ENCODE results near the gene SLC38A7.

SLC38A7 gene

DNA sequence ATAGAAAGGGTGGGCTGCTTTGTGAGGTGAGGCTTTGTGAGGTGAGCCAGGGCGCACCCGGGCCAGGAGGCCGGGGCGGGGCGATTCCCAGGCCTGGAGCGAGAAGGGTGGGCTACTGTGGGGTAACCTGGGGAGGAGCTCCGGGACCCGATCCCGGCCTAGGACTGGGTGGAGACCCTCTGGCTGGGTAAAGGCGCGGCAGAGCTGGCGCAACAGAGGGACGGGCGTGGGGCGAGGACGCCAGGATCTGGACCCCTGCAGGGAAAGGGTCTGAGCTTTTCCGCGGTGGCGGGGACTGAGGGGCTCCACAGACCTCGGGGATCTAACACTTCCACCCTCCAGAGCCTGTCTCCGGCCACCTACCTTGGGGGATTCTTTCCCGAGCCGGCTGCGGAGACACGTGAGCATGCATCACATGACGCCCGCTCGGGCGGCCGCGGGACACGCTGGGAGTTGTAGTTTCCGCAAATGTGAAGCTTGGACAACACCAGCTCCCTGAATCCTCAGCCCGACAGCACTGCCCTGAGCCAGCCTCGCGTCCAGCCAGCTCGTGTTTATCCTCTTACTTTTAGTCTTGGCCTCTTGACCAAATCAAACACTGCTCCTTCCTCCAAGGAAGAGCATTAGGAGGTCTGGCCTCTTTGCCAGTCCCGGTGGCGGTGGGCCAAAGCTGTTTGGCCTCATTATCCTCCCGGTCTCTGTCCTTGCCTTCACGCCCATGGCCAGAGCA is at the start of gene SLC38A7:
SLC38A7 (minus strand) TSS at position 417 of the 730 bp plus-strand sequence. CDS start 4,644 bp downstream, outside the sequence.
- H3K4me3 ChIP-seq (ENCODE audit: low read length) = peak within 1 kb of the TSS; percentile 99
- DNase-seq (ENCODE audit: low read depth) = peak; percentile 37
- TF ChIP-seq CTCF (conservative IDR thresholded peaks at IDR 0.05; ENCODE audit: low read depth, low read length) = no peak

DNA sequence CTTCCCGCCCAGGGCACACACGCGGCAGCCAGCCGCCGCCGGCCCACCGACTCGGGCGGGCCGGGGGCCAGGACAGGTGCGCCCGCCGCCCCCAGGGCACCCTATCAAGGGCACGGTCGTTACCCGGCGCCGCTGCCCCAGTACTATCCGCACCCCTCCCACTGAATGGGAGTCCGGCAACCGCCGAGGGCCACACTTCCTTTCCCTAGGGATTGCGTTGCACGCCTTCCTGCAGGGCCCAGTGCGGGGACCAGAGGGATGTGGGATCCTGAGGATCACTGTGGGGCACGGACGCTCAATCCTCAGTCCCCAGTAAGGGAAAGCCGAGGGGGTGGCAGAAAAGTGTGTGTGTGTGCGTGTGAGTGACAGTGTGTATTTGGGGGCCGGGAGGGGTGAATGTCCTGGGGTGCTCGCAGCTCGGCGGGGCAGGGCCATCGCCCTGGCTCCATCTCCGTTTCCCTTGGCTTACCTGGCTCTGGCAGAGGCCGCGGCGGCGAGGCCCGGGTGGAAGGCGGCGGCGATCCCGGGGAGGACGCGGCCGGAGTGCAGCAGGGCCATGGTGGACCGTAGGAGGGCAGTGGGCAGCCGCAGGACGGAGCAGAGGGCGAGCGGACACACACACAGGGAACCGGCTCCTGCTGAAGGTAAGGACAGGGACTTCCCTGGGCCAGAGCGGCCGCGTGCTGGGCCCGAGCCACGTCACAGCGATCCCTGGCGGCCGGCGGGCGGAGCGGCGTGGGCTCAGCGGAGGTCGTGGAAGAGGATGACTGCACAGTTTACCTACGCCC is 49.3 kb upstream of the SLC38A7 start, which contains the start of gene GOT2:
GOT2 (minus strand) TSS at position 646 of the 788 bp plus-strand sequence; CDS start at position 558, 88 bp downstream.
- peak within 1 kb of the TSS; percentile 80 for H3K4me3 ChIP-seq (ENCODE audit: low read length)
- DNase-seq (ENCODE audit: low read depth) = no peak
- TF ChIP-seq CTCF (conservative IDR thresholded peaks at IDR 0.05; ENCODE audit: low read depth, low read length) = peak; percentile 78

- no peak for DNase-seq (ENCODE audit: low read depth)
- peak overlapping the region; percentile 80 for H3K4me3 ChIP-seq (ENCODE audit: low read length)
- no peak for TF ChIP-seq CTCF (conservative IDR thresholded peaks at IDR 0.05; ENCODE audit: low read depth, low read length)
Measured at GRCh38 chr16:58733248-58733670, 48.7 kb upstream of the SLC38A7 start.

- TF ChIP-seq CTCF (conservative IDR thresholded peaks at IDR 0.05; ENCODE audit: low read depth, low read length) = no peak
- no peak for DNase-seq (ENCODE audit: low read depth)
- peak overlapping the region; percentile 80 for H3K4me3 ChIP-seq (ENCODE audit: low read length)
Measured at GRCh38 chr16:58732545-58733247, 48.1 kb upstream of the SLC38A7 start.

- no peak overlapping the region for H3K4me3 ChIP-seq (ENCODE audit: low read length)
- no peak for TF ChIP-seq CTCF (conservative IDR thresholded peaks at IDR 0.05; ENCODE audit: low read depth, low read length)
- DNase-seq (ENCODE audit: low read depth) = no peak
Measured at GRCh38 chr16:58730724-58731370, 46.3 kb upstream of the SLC38A7 start.

DNA sequence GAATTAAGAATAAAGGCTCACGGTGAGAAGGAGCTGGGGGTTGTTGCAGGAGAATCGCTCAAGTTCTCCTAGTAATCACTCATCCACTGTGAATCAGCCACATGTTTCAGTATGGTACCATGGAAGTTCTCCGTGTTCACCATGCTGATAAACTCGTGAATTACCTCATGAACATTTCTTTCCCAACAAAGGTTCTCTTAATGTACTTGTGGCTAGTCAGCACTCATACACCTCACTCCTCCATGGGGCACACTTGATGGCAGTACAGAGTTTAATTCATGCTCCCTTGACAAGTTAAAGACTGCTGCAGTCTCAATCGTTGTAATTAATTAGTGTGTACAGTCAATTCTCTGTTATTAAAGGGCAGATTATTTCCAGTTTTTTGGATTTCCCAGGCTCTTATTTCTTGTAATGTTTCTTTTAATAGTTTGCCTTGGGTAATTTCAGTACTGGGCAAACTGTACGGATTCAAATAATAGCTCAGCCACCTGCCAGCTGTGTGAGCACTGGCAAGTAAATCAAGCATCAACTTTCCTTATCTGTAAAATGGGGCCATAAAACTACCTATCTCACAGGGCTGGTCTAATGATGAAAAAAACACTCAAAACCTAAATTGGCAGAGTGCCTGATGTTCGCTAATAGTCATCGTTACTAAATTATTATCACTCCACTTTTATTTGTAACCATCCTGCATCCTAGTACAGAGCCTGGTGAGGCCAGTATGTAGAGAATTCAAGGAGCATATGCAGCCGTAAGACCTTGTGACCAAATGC is 43.4 kb upstream of the SLC38A7 start:
- DNase-seq (ENCODE audit: low read depth) = no peak
- no peak overlapping the region for H3K4me3 ChIP-seq (ENCODE audit: low read length)
- TF ChIP-seq CTCF (conservative IDR thresholded peaks at IDR 0.05; ENCODE audit: low read depth, low read length) = no peak
